Mucosa of stomach (tissue), 1 donor: ENCODE measurements around the gene PLEKHA5.
"Not testable (repeated sequence)": the region's sequence is repeated elsewhere in the genome, so short reads cannot be mapped to it uniquely, and the experiment has no call there.

Experiments
- H3K27me3 ChIP-seq: one replicate; pipeline ENCODE4 v1.7.0; 2013; ENCODE audit warnings: mild to moderate bottlenecking, low read length; ENCODE audit not compliant: control insufficient read depth, insufficient read depth
- H3K36me3 ChIP-seq: one replicate; pipeline ENCODE4 v1.7.0; 2013; ENCODE audit warnings: low read length; ENCODE audit not compliant: control insufficient read depth, insufficient read depth
- H3K4me1 ChIP-seq: one replicate; pipeline ENCODE4 v1.7.0; 2013; ENCODE audit warnings: mild to moderate bottlenecking, low read length; ENCODE audit not compliant: control insufficient read depth, insufficient read depth
- H3K4me3 ChIP-seq: one replicate; pipeline ENCODE4 v1.7.0; 2013; ENCODE audit warnings: low read length
- H3K9ac ChIP-seq: one replicate; pipeline ENCODE4 v1.7.0; 2013; ENCODE audit warnings: mild to moderate bottlenecking, low read length, moderate library complexity
- H3K9me3 ChIP-seq: one replicate; pipeline ENCODE4 v1.7.0; 2013; ENCODE audit warnings: mild to moderate bottlenecking, low read length, moderate library complexity; ENCODE audit not compliant: control insufficient read depth
- donor health status: Pancreatic carcinoma.

Gene PLEKHA5

GRCh38 chr12:19305621-19306020 is 176.1 kb downstream of the PLEKHA5 start:
- H3K9me3 ChIP-seq, H3K27me3 ChIP-seq, H3K4me3 ChIP-seq, H3K36me3 ChIP-seq, H3K4me1 ChIP-seq, H3K9ac ChIP-seq: not testable (repeated sequence)

DNA sequence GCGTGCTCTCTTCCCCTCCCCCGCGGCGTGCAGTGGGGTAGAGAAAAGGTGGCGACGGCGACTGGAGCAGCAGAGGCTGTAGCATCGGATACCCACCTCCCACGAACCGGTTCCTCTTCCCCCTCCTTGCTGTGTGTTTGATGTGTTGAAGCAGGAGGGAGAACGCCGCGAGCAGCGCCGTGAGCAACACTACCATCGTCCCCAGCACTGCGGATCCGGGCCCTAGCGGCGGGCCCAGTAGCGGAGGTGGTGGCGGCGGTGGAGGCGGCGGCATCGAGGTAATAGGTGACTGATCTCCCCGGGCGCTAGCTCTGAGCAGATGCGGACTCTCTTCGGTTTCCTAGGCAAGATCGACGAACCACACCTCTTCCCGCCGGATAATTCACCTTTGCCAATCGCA is 176.8 kb downstream of the PLEKHA5 start:
- Histone ChIP-seq H3K27me3 (no peaks in the 10 kb centered on the region), H3K9me3 (no peaks in the 10 kb centered on the region), H3K9ac (no peak overlapping the region), H3K36me3 (no peaks in the 10 kb centered on the region), H3K4me3 (no peak overlapping the region), H3K4me1 (no peaks in the 10 kb centered on the region)

DNA sequence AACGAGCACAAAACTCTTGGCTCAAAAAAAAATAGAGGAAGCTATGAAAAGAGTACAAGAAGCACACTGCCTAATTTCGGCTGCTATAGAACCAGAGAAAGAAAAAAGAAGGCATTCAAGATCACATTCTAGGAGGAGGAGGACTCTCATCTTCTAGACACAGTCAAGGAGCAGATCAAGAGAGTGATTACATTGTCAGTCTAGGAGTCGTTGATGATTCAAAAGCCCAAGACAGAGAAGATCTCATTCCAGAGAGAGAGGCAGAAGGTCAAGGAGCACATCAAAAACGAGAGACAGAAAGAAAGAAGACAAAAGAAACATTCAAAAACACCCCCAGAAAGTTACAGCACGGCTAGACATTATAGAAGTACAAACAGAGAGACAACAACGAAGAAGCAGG is 177.9 kb downstream of the PLEKHA5 start:
- no peaks in the 10 kb centered on the region for H3K27me3 ChIP-seq
- H3K9ac ChIP-seq = no peak overlapping the region
- H3K9me3 ChIP-seq = no peaks in the 10 kb centered on the region
- H3K36me3 ChIP-seq = no peaks in the 10 kb centered on the region
- no peaks in the 10 kb centered on the region for H3K4me1 ChIP-seq
- no peak overlapping the region for H3K4me3 ChIP-seq

DNA sequence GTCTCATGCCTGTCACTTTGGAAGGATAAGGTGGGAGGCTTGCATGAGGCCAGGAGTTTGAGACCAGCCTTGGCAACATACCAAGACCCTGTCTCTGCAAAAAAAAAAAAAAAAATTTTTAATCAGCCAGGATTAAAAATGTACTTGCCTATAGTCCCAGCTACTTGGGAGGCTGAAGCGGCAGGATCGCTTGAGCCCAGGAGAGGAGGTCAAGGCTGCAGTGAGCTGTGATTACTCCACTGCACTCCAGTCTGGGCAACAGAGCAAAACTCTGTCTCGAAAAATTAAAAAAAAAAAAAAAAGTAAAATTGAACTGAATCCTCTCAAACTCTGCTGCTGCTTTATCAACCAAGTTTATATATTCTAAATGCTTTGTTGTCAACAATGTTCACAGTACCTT is 181.6 kb downstream of the PLEKHA5 start:
- H3K9ac ChIP-seq = no peak overlapping the region
- H3K27me3 ChIP-seq = no peaks in the 10 kb centered on the region
- H3K4me1 ChIP-seq = no peaks in the 10 kb centered on the region
- H3K4me3 ChIP-seq = no peak overlapping the region
- no peaks in the 10 kb centered on the region for H3K9me3 ChIP-seq
- H3K36me3 ChIP-seq = no peaks in the 10 kb centered on the region

GRCh38 chr12:19312637-19313036 is 183.1 kb downstream of the PLEKHA5 start:
- no peaks in the 10 kb centered on the region for H3K36me3 ChIP-seq
- H3K9me3 ChIP-seq = no peaks in the 10 kb centered on the region
- no peak overlapping the region for H3K4me3 ChIP-seq
- H3K27me3 ChIP-seq = no peaks in the 10 kb centered on the region
- H3K4me1 ChIP-seq = no peaks in the 10 kb centered on the region
- H3K9ac ChIP-seq = no peak overlapping the region

DNA sequence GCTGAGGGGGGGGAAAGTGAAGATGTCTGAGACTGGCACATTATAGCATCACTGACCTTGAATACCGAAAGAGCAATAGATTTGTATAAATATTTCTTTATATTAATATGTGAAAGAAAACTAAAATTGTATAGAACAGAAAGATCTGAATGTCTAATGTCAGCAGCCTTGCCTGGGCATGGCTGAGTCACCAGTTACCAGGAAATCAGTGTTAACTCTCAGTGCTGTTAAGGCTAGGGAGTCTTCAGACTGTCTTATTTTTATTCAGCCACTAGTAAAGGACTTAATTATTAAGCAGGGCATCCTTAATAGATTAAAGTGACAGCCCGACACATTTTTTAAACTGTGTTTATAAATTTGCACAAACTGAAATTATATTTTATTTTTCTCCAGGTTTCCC is 186.9 kb downstream of the PLEKHA5 start:
- H3K27me3 ChIP-seq = no peaks in the 10 kb centered on the region
- no peaks in the 10 kb centered on the region for H3K4me1 ChIP-seq
- H3K9me3 ChIP-seq = no peaks in the 10 kb centered on the region
- H3K36me3 ChIP-seq = no peaks in the 10 kb centered on the region
- no peak overlapping the region for H3K9ac ChIP-seq
- H3K4me3 ChIP-seq = no peak overlapping the region

DNA sequence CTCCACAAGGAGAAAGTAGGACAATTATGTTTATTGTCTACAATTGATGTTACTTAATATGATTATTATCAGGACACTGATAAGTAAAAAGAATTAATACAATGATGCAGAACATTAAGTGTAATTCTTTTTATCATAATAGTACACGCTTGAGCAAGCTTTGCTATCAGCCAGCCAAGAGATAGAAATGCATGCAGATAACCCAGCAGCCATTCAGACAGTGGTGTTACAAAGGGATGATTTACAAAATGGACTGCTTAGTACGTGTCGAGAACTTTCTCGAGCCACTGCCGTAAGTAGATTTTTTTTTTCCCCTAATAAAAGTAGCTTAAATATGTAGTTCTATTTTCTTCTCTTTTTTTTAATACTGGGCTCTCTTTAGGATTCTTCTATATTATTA is 192.8 kb downstream of the PLEKHA5 start:
- H3K36me3 ChIP-seq = no peaks in the 10 kb centered on the region
- H3K4me1 ChIP-seq = no peaks in the 10 kb centered on the region
- no peak overlapping the region for H3K9ac ChIP-seq
- H3K9me3 ChIP-seq = no peaks in the 10 kb centered on the region
- H3K4me3 ChIP-seq = no peak overlapping the region
- H3K27me3 ChIP-seq = no peaks in the 10 kb centered on the region

- no peak overlapping the region for H3K4me3 ChIP-seq
- no peaks in the 10 kb centered on the region for H3K27me3 ChIP-seq
- no peaks in the 10 kb centered on the region for H3K36me3 ChIP-seq
- H3K9me3 ChIP-seq = no peaks in the 10 kb centered on the region
- H3K9ac ChIP-seq = no peak overlapping the region
- H3K4me1 ChIP-seq = no peaks in the 10 kb centered on the region
Measured at GRCh38 chr12:19323805-19324204, 194.3 kb downstream of the PLEKHA5 start.

GRCh38 chr12:19326102-19326501 is 196.6 kb downstream of the PLEKHA5 start:
- H3K27me3 ChIP-seq = no peaks in the 10 kb centered on the region
- H3K4me1 ChIP-seq = no peaks in the 10 kb centered on the region
- no peaks in the 10 kb centered on the region for H3K9me3 ChIP-seq
- no peak overlapping the region for H3K4me3 ChIP-seq
- H3K9ac ChIP-seq = no peak overlapping the region
- H3K36me3 ChIP-seq = no peaks in the 10 kb centered on the region

DNA sequence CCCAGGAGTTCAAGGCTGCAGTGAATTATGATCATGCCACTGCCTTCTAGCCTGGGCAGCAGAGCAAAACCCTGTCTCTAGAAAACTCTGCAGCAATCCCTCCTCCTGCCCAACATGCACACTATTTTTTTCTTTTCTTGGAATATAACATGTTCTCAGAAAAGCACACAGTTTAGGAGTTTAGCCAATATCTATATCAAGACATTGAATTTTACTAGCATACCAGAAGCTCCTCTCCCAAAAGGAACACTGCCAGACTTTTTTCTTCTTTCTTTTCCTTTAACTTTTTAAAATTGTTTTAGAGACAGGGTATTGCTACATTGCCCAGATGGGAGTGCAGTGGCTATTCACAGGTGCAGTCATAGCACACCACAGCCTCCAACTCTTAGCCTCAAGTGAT is 202.7 kb downstream of the PLEKHA5 start:
- Histone ChIP-seq H3K4me3 (no peak overlapping the region), H3K9ac (no peak overlapping the region), H3K27me3 (no peaks in the 10 kb centered on the region), H3K36me3 (no peaks in the 10 kb centered on the region), H3K4me1 (no peaks in the 10 kb centered on the region), H3K9me3 (no peaks in the 10 kb centered on the region)

DNA sequence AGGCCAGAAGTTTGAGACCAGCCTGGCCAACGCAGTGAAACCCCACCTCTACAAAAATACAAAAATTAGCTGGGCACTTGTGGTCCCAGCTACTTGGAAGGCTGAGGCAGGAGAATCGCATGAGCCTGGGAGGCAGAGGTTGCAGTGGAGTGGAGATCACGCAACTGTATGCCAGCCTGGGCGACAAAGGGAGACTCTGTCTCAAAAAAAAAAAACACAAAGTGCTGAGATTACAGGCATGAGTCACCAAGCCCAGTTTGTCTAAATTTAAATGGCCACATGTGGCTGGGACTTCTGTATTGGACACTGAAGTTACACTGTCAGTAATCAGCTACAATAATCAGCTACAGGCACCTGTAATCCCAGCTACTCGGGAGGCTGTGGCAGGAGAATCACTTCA is 208.9 kb downstream of the PLEKHA5 start:
- H3K4me1 ChIP-seq = no peaks in the 10 kb centered on the region
- H3K4me3 ChIP-seq = no peak overlapping the region
- H3K27me3 ChIP-seq = no peaks in the 10 kb centered on the region
- H3K9me3 ChIP-seq = no peaks in the 10 kb centered on the region
- no peaks in the 10 kb centered on the region for H3K36me3 ChIP-seq
- H3K9ac ChIP-seq = no peak overlapping the region

GRCh38 chr12:19350850-19351249 is 221.3 kb downstream of the PLEKHA5 start:
- not testable (repeated sequence) for H3K27me3 ChIP-seq, H3K4me1 ChIP-seq, H3K9me3 ChIP-seq, H3K36me3 ChIP-seq, H3K4me3 ChIP-seq, H3K9ac ChIP-seq

GRCh38 chr12:19351346-19351745 is 221.8 kb downstream of the PLEKHA5 start:
- Histone ChIP-seq H3K27me3 (no peaks in the 10 kb centered on the region), H3K36me3 (peaks cover 7% of the 10 kb centered on the region)

More at GRCh38 chr12:19351346-19351745, 221.8 kb downstream of the PLEKHA5 start:
- Histone ChIP-seq H3K4me3 (no peak overlapping the region), H3K9ac (no peak overlapping the region), H3K9me3 (no peaks in the 10 kb centered on the region), H3K4me1 (no peaks in the 10 kb centered on the region)
